ENCODE measurements around the gene GYS1. TPM values are rescaled to one million over a fixed set of nuclear protein-coding genes. Genes with fewer than 3 reads are reported as not detected.

The GYS1 gene
- polyA plus RNA-seq, 3 donors: 40.6 to 55.4 (median 40.7) TPM

DNA sequence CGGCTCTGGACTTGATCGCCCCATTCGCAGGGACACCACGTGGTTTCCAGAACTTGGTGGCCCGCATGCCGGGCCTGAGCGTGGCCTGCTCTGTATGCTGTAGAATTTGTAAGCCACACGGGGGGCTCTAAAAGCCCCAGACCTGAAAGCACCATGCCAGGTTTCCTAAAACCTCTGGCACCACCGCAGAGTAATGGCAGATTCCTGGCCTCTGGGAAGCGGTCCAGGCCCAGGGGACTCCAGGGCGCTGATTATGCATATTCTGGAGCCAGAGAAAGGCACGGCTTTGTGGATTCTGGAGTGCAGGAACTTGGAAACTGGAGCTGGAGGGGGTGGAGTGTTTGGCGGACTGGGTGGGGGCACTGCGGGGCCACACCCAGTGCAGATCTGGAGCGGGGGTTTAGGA lies 24.3 kb downstream of the GYS1 start:
- DNase-seq (ENCODE audit: extremely low read depth in 1 of 11, low read depth in 9 of 11, low spot score in 4 of 11): no peak

DNA sequence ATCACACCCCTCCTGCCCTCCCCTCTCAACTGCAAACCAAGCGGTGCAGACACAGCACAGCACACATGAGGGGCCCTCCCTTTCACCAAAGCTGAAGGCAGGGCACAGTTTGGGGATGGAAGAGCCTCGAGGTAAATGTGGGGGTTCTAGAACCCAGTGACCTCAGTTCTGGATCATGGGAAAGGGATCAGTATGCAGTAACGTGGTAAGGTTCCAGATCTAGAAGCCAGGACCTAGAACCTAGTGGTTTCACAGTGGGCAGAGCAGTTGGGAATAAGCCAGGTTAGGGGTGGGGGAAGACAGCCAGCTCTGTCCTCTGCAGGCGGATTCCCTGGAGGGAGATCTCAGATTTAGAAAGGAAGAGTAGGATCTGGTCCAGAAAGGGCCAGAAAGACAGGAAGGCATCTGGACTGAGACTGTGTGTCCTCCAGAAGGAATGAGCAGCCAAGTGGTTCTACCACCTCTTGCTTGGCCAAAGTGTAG lies 24.9 kb downstream of the GYS1 start:
- no peak for DNase-seq (ENCODE audit: extremely low read depth in 1 of 11, low read depth in 9 of 11, low spot score in 4 of 11)

DNA sequence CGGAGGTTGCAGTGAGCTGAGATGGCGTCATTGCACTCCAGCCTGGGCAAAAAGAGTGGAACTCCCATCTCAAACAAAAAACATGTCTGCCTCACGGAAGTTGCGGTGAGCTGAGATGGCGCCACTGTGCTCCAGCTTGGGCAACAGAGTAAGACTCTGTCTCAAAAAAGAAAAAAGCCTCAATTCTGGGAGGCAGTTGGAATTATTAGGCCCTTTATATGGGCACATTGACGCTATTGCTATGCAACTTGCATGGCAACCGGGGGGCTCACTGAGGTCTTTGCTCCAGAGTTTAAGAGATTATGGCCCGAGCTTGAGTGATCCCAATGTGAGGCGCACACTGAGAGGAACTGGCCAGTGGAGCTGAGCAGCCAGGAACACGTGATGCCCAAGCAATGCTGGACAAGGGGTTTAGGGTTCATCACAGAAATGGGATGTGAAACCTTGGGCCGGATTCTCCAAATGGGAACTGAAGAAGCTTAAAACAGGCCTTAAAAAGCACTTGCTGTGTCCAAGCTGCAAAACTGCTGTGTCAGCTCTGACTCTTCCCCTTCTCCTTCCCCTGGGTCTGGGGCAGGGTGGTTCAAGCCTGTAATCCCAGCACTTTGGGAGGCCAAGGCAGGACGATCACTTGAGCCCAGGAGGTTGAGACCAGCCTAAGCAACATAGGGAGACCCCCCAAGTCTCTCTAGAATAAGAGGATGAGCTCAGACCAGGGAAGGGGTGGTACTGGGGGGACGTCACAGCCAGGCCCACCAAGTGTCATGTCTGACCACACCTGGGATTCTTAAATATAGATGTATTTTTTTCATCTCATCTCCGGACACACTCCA lies 25.5 kb downstream of the GYS1 start:
- DNase-seq (ENCODE audit: extremely low read depth in 1 of 11, low read depth in 9 of 11, low spot score in 4 of 11): no peak

GRCh38 chr19:48966541-48967345 lies 26.4 kb downstream of the GYS1 start:
- no peak for DNase-seq (ENCODE audit: extremely low read depth in 1 of 11, low read depth in 9 of 11, low spot score in 4 of 11)

- peak in 10 of 11 donors; percentile 73 to 86 (median 82) for DNase-seq (ENCODE audit: extremely low read depth in 1 of 11, low read depth in 9 of 11, low spot score in 4 of 11)
These were observed 27.1 kb downstream of the GYS1 start for GRCh38 chr19:48965806-48966540.

GRCh38 chr19:48965040-48965805 lies 27.9 kb downstream of the GYS1 start, which contains the start of gene FTL:
Gene FTL (plus strand): TSS chr19:48965309. CDS start chr19:48965508, 199 bp downstream.
- DNase-seq (ENCODE audit: extremely low read depth in 1 of 11, low read depth in 9 of 11, low spot score in 4 of 11): peak; percentile 83 to 95 (median 91)

- no peak for DNase-seq (ENCODE audit: extremely low read depth in 1 of 11, low read depth in 9 of 11, low spot score in 4 of 11)
These were observed 28.7 kb downstream of the GYS1 start for GRCh38 chr19:48964205-48965039.

DNA sequence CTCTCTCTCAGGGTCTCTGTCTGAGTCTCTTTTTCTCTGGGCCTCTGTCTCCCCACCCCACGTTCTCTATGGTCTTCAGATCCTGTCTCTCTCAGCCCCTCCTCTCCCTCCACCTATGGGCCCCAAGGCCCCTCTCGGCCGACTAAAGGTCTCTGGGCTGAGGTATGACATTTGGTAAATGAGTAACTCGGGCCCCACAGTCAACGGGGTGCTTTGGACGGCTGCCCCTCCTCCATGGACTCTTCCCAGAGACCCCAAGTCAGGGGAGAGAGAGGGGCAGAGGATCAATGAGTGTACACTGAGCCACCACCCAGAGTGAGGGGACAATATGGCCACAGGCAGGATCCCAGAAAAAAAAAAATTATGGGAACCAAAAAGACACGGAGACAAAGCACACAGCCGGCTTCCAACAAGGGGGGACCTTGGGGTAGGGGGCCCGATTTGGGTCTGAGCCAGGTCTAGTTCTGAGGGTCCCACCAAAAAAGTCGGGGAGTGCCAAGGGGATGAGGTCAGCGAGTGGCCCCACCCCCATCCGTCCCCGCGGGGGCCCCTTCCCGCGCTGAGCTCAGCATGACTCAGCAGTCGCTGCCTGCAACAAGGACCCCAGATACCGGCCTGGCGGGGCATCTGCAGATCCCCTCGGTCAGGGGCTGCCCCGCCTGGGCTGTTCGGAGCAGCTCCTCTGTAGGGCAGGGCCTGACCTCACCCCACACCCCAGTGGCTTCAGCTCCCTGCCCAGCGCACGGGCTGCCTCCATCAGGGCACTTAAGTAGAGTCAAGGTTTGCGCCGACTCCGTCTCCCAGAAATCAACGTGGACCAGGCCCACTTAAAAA lies 29.5 kb downstream of the GYS1 start:
- DNase-seq (ENCODE audit: extremely low read depth in 1 of 11, low read depth in 9 of 11, low spot score in 4 of 11): peak in 4 of 11 donors; percentile 50 to 70 (median 58)

DNA sequence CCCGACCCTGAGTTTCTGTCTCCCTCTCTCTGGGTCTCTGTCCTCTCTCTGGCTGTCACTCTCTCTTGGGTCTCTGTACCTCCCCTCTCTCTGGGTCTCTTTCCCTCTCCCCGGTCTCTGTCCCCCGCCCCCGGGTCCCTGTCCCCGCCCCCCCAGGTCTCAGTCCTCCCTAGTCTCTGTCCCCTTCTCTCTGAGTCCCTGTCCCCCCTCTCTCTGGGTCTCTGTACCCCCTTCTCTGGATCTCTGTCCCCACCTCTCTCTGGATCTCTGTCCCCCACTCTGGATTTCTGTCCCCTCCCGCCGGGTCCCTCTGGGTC lies 30.3 kb downstream of the GYS1 start:
- no peak for DNase-seq (ENCODE audit: extremely low read depth in 1 of 11, low read depth in 9 of 11, low spot score in 4 of 11)

- no peak for DNase-seq (ENCODE audit: extremely low read depth in 1 of 11, low read depth in 9 of 11, low spot score in 4 of 11)
These were observed 30.9 kb downstream of the GYS1 start for GRCh38 chr19:48962029-48962848.

- no peak for DNase-seq (ENCODE audit: extremely low read depth in 1 of 11, low read depth in 9 of 11, low spot score in 4 of 11)
These were observed 31.5 kb downstream of the GYS1 start for GRCh38 chr19:48961673-48962028.

DNA sequence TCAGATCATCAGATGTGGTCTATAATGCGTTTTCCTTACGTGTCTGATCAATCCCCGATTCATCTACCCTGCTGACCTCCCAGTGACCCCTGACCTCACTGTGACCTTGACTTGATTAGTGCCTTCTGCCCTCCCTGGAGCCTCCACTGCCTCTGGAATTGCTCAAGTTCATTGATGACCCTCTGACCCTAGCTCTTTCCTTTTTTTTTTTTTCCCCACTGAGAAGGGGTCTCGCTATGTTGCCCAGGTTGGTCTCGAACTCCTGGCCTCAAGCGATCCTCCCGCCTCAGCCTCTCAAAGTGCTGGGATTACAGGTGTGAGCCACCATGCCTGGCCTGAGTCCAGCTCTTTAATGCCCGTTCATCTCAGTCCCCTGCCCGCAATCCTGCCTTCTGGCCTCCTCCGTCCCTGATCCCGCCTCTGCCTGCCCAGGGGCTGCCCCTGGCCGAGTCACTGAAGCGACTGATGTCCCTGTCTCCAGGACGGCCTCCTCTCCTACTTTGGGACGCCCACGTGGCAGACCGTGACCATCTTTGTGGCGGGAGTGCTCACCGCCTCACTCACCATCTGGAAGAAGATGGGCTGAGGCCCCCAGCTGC lies 32.0 kb downstream of the GYS1 start:
- no peak for DNase-seq (ENCODE audit: extremely low read depth in 1 of 11, low read depth in 9 of 11, low spot score in 4 of 11)

DNA sequence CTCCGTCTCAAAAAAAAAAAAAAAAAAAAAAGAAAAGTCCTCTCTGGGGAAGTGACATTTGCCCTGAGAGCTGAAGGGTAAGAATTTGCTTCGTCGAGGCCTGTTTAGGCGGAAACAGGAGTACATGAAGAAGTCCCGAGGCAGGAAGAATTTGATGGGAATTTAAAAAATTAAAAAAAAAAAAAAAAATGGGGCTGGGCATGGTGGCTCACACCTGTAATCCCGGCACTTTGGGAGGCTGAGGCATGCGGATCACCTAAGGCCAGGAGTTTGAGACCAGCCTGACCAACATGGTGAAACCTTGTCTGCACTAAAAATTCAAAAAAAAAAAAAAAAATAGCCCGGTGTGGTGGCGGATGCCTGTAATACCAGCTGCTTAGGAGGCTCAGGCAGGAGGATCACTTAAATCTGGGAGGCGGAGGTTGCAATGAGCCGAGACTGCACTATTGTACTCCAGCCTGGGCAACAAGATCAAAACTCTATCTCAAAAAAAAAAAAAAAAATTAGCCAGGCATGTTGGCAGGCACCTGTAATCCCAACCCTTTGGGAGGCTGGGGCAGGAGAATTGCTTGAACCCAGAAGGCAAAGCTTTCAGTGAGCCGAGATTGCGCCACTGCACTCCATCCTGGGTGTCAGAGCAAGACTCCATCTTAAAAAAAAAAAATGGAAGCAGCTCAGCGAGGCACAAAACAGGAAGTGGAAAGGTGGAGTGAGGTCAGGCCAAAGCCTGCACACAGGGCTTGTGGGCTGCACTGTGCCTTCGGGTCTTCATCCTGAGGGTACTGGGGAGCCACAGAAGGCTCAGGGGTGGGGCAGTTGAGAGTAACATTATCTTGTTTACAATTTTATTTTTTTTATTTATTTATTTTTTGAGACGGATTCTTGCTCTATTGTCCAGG lies 33.5 kb downstream of the GYS1 start:
- no peak for DNase-seq (ENCODE audit: extremely low read depth in 1 of 11, low read depth in 9 of 11, low spot score in 4 of 11)

DNA sequence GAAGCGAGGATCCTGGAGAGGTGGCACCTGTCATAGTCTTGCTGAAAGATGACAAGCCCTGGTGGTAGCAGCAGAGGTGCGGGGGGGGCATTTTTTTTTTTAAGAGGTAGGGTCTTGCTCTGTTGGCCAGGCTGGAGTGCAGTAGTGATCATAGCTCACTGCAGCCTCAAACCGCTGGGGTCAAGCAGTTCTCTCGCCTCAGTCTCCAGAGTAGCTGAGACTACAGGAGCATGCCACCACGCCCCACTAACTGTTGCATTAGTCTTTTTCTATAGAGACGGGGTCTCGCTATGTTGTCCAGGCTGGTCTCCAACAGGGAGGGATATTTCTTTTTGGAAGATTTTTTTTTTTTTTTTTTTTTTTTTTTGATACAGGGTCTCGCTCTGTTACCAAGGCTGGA lies 35.1 kb downstream of the GYS1 start:
- no peak for DNase-seq (ENCODE audit: extremely low read depth in 1 of 11, low read depth in 9 of 11, low spot score in 4 of 11)

Data from renal cortex interstitium (tissue), 11 donors.